Retinal pigment epithelial cell (primary cell): Measurements from ENCODE around the gene PTPN2.

Experiments used
- DNase-seq: peaks from one replicate; pipeline ENCODE4 v3.0.0-alpha.2; 2010; ENCODE audit warnings: low read depth
- H3K4me3 ChIP-seq: 2 replicates; pipeline ENCODE4 v1.5.1; 2011; ENCODE audit warnings: mild to moderate bottlenecking, low read length, control low read depth, moderate library complexity
- TF ChIP-seq, protein P1 (sequence below): conservative IDR thresholded peaks from 2 replicates; pipeline ENCODE4 v1.5.1; 2011; ENCODE audit warnings: low read depth, low read length, control low read depth, inconsistent platforms

The PTPN2 gene

DNA sequence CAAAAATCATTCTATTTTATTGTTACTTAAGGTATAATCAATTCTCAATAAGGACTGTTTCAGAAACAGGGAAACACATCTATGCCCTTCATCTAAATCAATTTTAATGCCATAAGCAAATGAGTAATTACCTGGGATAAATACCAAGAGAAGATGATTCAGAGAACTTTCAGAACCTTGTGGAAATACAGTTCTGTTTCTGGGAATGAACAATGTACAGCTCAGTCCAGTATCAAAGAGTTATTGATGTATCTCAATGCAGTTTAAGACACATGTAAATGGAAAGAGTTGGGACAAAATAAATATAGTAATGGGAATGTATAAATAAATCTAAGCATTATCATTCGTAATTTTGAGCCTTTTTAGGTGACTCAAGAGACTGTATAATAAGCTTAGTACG is 60.1 kb downstream of the PTPN2 start:
- H3K4me3 ChIP-seq = no peak overlapping the region
- no peak for DNase-seq
- TF ChIP-seq, protein P1, sequence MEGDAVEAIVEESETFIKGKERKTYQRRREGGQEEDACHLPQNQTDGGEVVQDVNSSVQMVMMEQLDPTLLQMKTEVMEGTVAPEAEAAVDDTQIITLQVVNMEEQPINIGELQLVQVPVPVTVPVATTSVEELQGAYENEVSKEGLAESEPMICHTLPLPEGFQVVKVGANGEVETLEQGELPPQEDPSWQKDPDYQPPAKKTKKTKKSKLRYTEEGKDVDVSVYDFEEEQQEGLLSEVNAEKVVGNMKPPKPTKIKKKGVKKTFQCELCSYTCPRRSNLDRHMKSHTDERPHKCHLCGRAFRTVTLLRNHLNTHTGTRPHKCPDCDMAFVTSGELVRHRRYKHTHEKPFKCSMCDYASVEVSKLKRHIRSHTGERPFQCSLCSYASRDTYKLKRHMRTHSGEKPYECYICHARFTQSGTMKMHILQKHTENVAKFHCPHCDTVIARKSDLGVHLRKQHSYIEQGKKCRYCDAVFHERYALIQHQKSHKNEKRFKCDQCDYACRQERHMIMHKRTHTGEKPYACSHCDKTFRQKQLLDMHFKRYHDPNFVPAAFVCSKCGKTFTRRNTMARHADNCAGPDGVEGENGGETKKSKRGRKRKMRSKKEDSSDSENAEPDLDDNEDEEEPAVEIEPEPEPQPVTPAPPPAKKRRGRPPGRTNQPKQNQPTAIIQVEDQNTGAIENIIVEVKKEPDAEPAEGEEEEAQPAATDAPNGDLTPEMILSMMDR = no peak

DNA sequence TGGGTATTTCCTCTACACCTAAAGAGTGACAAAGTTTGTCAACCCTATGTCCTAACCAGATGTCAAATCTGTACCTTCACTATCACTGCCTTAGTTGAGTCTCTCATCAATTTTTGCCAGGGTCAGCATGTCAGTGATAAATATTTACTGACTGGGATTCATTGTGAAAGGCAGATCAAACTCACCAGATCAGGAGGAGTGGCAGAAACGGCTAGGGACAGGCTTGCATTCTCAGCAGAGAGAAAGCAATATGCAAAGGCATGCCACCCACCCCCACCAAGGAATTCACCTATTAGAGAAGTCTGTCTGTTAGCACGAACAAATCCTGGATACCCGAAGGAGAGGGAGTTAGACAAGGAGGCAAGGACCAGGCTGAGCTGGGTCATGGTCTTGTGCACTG is 62.6 kb downstream of the PTPN2 start:
- TF ChIP-seq, protein P1 = no peak
- H3K4me3 ChIP-seq = no peak overlapping the region
- no peak for DNase-seq

DNA sequence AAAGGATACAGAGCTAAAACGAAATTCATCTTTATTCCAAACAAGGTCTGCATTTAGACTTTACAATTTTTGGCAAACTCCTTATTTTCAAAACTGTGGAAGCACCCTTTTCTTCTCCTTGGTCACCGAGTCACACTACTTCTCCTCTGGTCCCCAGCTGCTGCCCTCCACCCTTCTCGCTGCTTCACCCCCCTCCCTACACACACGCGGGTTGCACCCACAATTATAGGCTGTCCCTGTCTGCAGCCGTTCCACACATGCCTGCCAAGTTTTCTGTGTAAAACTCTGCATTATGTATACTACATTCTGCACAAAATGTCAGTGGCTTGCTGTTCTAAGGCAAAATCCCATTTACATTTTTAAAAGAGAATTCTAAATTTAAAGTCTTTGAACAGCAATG is 63.5 kb downstream of the PTPN2 start:
- no peak overlapping the region for H3K4me3 ChIP-seq
- TF ChIP-seq, protein P1 = no peak
- DNase-seq = no peak

DNA sequence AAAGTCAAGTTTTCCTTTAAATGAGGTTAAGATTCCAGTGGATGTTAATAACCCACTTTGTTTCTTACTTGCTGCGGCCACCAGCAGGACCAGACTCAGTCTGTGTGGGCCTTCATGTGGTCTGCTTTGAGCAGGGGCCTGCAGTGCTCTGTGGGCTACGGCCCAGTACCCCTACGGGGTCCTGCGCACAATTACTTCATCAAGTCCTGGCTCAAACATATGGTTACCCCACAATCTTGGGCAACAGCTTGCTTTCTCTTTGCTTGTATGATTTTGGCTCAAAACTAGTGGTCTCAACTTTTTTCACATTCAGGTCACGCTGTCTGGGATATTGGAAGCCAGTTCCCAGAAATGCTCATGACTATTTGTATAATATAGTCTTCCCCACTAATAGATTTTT is 64.2 kb downstream of the PTPN2 start:
- TF ChIP-seq, protein P1 = no peak

DNA sequence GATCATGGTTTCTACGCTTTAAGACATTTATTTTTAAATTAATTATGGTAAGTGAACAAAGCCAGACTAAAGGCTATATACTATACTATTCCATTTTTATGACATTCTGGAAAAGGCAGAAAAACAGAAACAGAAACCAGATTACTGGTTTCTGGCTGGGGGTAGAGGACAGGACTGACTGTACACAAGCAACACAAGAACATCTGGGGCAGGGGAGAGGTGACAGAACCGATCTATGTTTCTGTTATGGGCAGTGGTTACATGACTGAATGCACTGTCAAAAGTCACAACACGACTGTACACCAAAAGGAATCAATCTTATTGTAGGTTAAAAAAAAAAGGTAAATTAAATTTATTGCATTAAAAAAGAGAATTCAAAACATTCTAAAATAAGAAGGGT is 64.7 kb downstream of the PTPN2 start:
- TF ChIP-seq, protein P1 = no peak
- no peak overlapping the region for H3K4me3 ChIP-seq
- no peak for DNase-seq

More for the DNA sequence above, 64.2 kb downstream of the PTPN2 start:
- no peak for DNase-seq
- no peak overlapping the region for H3K4me3 ChIP-seq

DNA sequence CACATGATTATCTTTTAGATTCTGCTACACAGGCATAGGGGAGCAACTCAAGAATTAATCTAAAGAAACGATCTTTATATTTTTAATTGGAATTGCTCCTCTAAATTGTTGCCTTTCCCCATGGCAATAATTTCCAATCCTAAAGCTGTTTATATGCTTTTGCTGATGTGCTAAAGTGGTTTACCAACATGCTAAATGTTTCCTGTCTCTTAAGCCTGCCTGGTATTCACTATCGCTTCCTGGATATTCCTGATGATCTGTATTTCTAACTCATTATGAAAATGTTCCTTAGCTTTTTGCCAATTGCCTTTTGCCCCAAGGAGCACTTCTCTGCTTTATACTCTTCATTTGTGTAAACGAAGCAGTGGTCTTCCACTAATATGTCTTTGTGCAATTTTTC is 65.8 kb downstream of the PTPN2 start:
- TF ChIP-seq, protein P1 = no peak
- no peak for DNase-seq
- no peak overlapping the region for H3K4me3 ChIP-seq

DNA sequence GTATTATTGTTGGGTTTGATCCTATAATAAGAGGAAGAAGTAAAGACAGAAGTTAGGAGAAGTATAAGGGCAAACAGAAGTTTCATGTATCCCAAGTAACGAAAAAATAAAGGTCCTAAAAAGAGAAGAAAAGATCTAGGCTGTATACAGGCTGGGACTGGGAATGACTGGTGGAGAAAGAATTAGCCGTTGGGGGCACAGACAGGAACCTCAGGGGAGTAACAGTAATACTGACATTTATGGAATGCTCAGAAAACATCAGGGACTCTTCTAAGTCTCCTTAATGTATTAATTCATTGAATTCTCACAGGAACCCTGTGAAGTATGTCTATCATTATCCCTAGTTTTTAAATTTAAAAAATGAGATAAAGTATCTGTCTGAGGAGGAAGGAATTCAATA is 67.6 kb downstream of the PTPN2 start:
- TF ChIP-seq, protein P1 = no peak
- DNase-seq = no peak
- H3K4me3 ChIP-seq = no peak overlapping the region
